GM18526 (cell line): ENCODE results near the gene CHRDL1.

Experiments
- POLR2A ChIP-seq: IDR thresholded peaks from 3 replicates; pipeline ENCODE4 v1.6.1; 2011; ENCODE audit not compliant: insufficient read length; ENCODE audit errors: extremely low read depth

The CHRDL1 gene

GRCh38 chrX:110795645-110796406 lies at the start of gene CHRDL1:
TSS of gene CHRDL1 (minus strand) at chrX:110795817. CDS start at chrX:110792181, 3,636 bp downstream.
- no peak for TF ChIP-seq POLR2A

- no peak for TF ChIP-seq POLR2A
Observed at GRCh38 chrX:110836982-110837381, 41.4 kb upstream of the CHRDL1 start.

- no peak for TF ChIP-seq POLR2A
Observed at GRCh38 chrX:110836451-110836850, 40.8 kb upstream of the CHRDL1 start.

GRCh38 chrX:110836001-110836400 lies 40.4 kb upstream of the CHRDL1 start:
- TF ChIP-seq POLR2A, result no peak

GRCh38 chrX:110825972-110826371 lies 30.4 kb upstream of the CHRDL1 start:
- TF ChIP-seq POLR2A, result no peak

- TF ChIP-seq POLR2A, result no peak
Observed at GRCh38 chrX:110806145-110806544, 10.5 kb upstream of the CHRDL1 start.

GRCh38 chrX:110805303-110805702 lies 9.7 kb upstream of the CHRDL1 start:
- no peak for TF ChIP-seq POLR2A

GRCh38 chrX:110804446-110804845 lies 8.8 kb upstream of the CHRDL1 start:
- TF ChIP-seq POLR2A, result no peak

- TF ChIP-seq POLR2A, result no peak
Observed at GRCh38 chrX:110803506-110803905, 7.9 kb upstream of the CHRDL1 start.

GRCh38 chrX:110796407-110796697 lies 735 bp upstream of the CHRDL1 start:
- TF ChIP-seq POLR2A, result no peak

GRCh38 chrX:110794601-110795000 lies 1.0 kb downstream of the CHRDL1 start:
- TF ChIP-seq POLR2A, result no peak

GRCh38 chrX:110791071-110791470 lies 4.5 kb downstream of the CHRDL1 start:
- TF ChIP-seq POLR2A, result no peak

GRCh38 chrX:110786486-110786885 lies 9.1 kb downstream of the CHRDL1 start:
- no peak for TF ChIP-seq POLR2A

GRCh38 chrX:110759785-110760184 lies 35.8 kb downstream of the CHRDL1 start:
- TF ChIP-seq POLR2A, result no peak

- TF ChIP-seq POLR2A, result no peak
Observed at GRCh38 chrX:110758781-110759422, 36.7 kb downstream of the CHRDL1 start.

GRCh38 chrX:110755611-110756010 lies 40.0 kb downstream of the CHRDL1 start:
- TF ChIP-seq POLR2A, result no peak

- no peak for TF ChIP-seq POLR2A
Observed at GRCh38 chrX:110755061-110755460, 40.6 kb downstream of the CHRDL1 start.
